ENCODE data around the gene GNB1L.

- TF ChIP-seq CTCF (IDR thresholded peaks at IDR 0.05; ENCODE audit: poor library complexity, severe bottlenecking), result no peak
- no peak for TF ChIP-seq POLR2AphosphoS5 (IDR thresholded peaks at IDR 0.05)
- TF ChIP-seq EZH2 (IDR thresholded peaks at IDR 0.05; ENCODE audit: borderline replicate concordance, insufficient read depth, low read length, poor library complexity, severe bottlenecking), result no peak
- no peak for TF ChIP-seq RAD21 (conservative IDR thresholded peaks at IDR 0.05)
Observed at GRCh38 chr22:19801340-19802000, 53.2 kb downstream of the GNB1L start.
